ENCODE data around the gene URI1. TPM values are rescaled to one million over a fixed set of nuclear protein-coding genes. Genes with fewer than 3 reads are reported as not detected.

Gene URI1
- total RNA-seq, 1 experiment from 2014 or later, result 56.0 TPM

- H3K27me3 ChIP-seq (ENCODE audit: insufficient read depth, low read depth), result no peaks in the 10 kb centered on the region
- no peaks in the 10 kb centered on the region for H3K9me3 ChIP-seq (ENCODE audit: insufficient read depth, low read depth)
- no peak for TF ChIP-seq EZH2 (IDR thresholded peaks at IDR 0.05; ENCODE audit: low read depth)
- no peak for TF ChIP-seq CTCF (conservative IDR thresholded peaks at IDR 0.05)
- H3K4me1 ChIP-seq (replicated peaks; ENCODE audit: insufficient read depth), result no peaks in the 10 kb centered on the region
- no peak overlapping the region for H3K4me3 ChIP-seq
- H3K36me3 ChIP-seq (ENCODE audit: low read depth), result no peaks in the 10 kb centered on the region
- H3F3A ChIP-seq (ENCODE audit: insufficient read depth, low read depth), result no peaks in the 10 kb centered on the region
- H4K20me1 ChIP-seq (ENCODE audit: insufficient read depth), result no peaks in the 10 kb centered on the region
- CTCF ChIA-PET, result no interaction called here
- BruUV-seq (replicated peaks), result no TSS peak
- H2AFZ ChIP-seq, result no peak overlapping the region
- no peaks in the 10 kb centered on the region for H3K9me2 ChIP-seq (ENCODE audit: insufficient read depth)
- POLR2A ChIA-PET (ENCODE audit: unreplicated experiment), result no interaction called here
- H3K4me2 ChIP-seq, result no peak overlapping the region
- DNase-seq, result no peak
- H3K27ac ChIP-seq, result no peak overlapping the region
- intact Hi-C loops (cut with micrococcal nuclease; ENCODE audit: unreplicated experiment), result no loop called here
- no peaks in the 10 kb centered on the region for H3K79me2 ChIP-seq (ENCODE audit: low read depth)
Observed at GRCh38 chr19:29934257-29934656, 7.8 kb upstream of the URI1 start.

GRCh38 chr19:29934781-29935180 lies 7.3 kb upstream of the URI1 start:
- intact Hi-C loops (cut with micrococcal nuclease; ENCODE audit: unreplicated experiment), result no loop called here

GRCh38 chr19:29936409-29936808 lies 5.6 kb upstream of the URI1 start:
- H3K9me3 ChIP-seq (ENCODE audit: insufficient read depth, low read depth), result no peaks in the 10 kb centered on the region
- BruUV-seq (replicated peaks), result no TSS peak
- TF ChIP-seq EZH2 (IDR thresholded peaks at IDR 0.05; ENCODE audit: low read depth) (no peak), CTCF (conservative IDR thresholded peaks at IDR 0.05) (no peak)
- no peak overlapping the region for H3K4me2 ChIP-seq
- no peaks in the 10 kb centered on the region for H4K20me1 ChIP-seq (ENCODE audit: insufficient read depth)
- H3K79me2 ChIP-seq (ENCODE audit: low read depth), result no peaks in the 10 kb centered on the region
- DNase-seq, result no peak
- no peaks in the 10 kb centered on the region for H3K4me1 ChIP-seq (replicated peaks; ENCODE audit: insufficient read depth)
- no peak overlapping the region for H3K4me3 ChIP-seq
- intact Hi-C loops (cut with micrococcal nuclease; ENCODE audit: unreplicated experiment), result no loop called here
- H3K27me3 ChIP-seq (ENCODE audit: insufficient read depth, low read depth), result no peaks in the 10 kb centered on the region
- no peak overlapping the region for H2AFZ ChIP-seq
- ChIA-PET CTCF (no interaction called here), POLR2A (ENCODE audit: unreplicated experiment) (no interaction called here)
- H3F3A ChIP-seq (ENCODE audit: insufficient read depth, low read depth), result no peaks in the 10 kb centered on the region
- no peak overlapping the region for H3K27ac ChIP-seq
- H3K9me2 ChIP-seq (ENCODE audit: insufficient read depth), result no peaks in the 10 kb centered on the region
- H3K36me3 ChIP-seq (ENCODE audit: low read depth), result no peaks in the 10 kb centered on the region

More at GRCh38 chr19:29934781-29935180, 7.3 kb upstream of the URI1 start:
- ChIA-PET POLR2A (ENCODE audit: unreplicated experiment) (no interaction called here), CTCF (no interaction called here)
- Histone ChIP-seq H2AFZ (no peak overlapping the region), H3K79me2 (ENCODE audit: low read depth) (no peaks in the 10 kb centered on the region), H3K36me3 (ENCODE audit: low read depth) (no peaks in the 10 kb centered on the region), H3K4me3 (no peak overlapping the region), H3F3A (ENCODE audit: insufficient read depth, low read depth) (no peaks in the 10 kb centered on the region), H3K27ac (no peak overlapping the region), H3K9me2 (ENCODE audit: insufficient read depth) (no peaks in the 10 kb centered on the region), H3K9me3 (ENCODE audit: insufficient read depth, low read depth) (no peaks in the 10 kb centered on the region), H3K4me1 (replicated peaks; ENCODE audit: insufficient read depth) (no peaks in the 10 kb centered on the region), H3K27me3 (ENCODE audit: insufficient read depth, low read depth) (no peaks in the 10 kb centered on the region), H3K4me2 (no peak overlapping the region), H4K20me1 (ENCODE audit: insufficient read depth) (no peaks in the 10 kb centered on the region)
- no TSS peak for BruUV-seq (replicated peaks)
- DNase-seq, result no peak
- TF ChIP-seq EZH2 (IDR thresholded peaks at IDR 0.05; ENCODE audit: low read depth), result no peak
- no peak for TF ChIP-seq CTCF (conservative IDR thresholded peaks at IDR 0.05)

Measured in PC-9 (cell line).